ENCODE results near the gene SEPTIN5.
"Not testable (repeated sequence)": the region's sequence is repeated elsewhere in the genome, so short reads cannot be mapped to it uniquely, and the experiment has no call there.

Gene SEPTIN5

GRCh38 chr22:19721330-19722177 lies 7.3 kb downstream of the SEPTIN5 start:
- DNase-seq, result no peak

GRCh38 chr22:19722178-19722981 lies 8.1 kb downstream of the SEPTIN5 start:
- no peak for DNase-seq

GRCh38 chr22:19722982-19723231 lies 8.6 kb downstream of the SEPTIN5 start:
- no peak for DNase-seq

GRCh38 chr22:19723232-19723982 lies 9.1 kb downstream of the SEPTIN5 start, which contains the start of gene GP1BB:
GP1BB (plus strand) TSS chr22:19723539; CDS start chr22:19723570, 31 bp downstream.
- DNase-seq, result no peak

DNA sequence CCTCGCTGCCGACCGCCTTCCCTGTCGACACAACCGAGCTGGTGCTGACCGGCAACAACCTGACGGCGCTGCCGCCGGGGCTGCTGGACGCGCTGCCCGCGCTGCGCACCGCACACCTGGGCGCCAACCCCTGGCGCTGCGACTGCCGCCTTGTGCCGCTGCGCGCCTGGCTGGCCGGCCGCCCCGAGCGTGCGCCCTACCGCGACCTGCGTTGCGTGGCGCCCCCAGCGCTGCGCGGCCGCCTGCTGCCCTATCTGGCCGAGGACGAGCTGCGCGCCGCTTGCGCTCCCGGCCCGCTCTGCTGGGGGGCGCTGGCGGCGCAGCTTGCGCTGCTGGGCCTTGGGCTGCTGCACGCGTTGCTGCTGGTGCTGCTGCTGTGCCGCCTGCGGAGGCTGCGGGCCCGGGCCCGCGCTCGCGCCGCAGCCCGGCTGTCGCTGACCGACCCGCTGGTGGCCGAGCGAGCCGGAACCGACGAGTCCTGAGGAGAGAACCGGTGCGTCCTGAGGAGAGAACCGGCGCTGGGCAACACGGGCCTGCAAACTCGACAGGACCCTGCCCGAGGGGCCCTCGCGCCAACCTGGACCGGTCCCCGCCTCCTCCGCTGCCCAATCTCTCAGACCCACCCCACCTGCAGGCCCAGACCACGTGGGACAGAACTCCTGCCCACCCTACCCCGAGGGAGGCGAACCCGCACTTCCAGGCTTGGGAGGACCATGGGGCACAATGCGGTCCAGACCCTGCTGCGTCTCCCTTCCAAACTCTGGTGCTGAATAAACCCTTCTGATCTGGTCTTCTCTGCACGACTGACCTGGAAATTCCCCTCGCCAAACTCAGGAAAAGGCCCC lies 9.9 kb downstream of the SEPTIN5 start:
- DNase-seq, result no peak

DNA sequence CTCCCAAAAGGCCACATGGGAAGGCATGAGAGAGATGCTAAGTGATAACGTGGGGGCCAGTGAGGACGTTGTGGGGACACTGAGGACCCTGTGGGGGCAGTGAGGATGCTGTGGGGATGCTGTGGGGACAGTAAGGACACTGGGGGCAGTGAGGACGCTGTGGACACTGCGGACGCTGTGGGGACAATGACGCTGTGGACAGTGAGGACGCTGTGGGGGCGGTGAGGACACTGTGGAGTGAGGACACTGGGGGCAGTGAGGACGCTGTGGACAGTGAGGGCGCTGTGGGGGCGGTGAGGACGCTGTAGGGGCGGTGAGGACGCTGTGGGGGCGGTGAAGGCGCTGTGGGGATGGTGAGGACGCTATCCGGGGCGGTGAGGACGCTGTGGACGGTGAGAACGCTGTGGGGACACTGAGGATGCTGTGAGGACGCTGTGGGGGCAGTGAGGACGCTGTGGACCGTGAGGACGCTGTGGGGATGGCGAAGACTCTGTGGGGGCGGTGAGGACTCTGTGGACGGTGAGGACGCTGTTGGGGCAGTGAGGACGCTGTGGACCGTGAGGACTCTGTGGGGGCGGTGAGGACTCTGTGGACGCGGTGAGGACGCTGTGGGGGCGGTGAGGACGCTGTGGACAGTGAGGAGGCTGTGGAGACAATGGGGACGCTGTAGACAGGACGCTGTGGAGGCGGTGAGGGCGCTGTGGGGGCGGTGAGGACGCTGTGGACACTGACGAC lies 10.8 kb downstream of the SEPTIN5 start:
- DNase-seq, result no peak

- DNase-seq, result not testable (repeated sequence)
Measured at GRCh38 chr22:19726064-19726788, 11.9 kb downstream of the SEPTIN5 start.

GRCh38 chr22:19727310-19728150 lies 13.2 kb downstream of the SEPTIN5 start:
- no peak for DNase-seq

- no peak for DNase-seq
Measured at GRCh38 chr22:19728271-19728670, 14.0 kb downstream of the SEPTIN5 start.

DNA sequence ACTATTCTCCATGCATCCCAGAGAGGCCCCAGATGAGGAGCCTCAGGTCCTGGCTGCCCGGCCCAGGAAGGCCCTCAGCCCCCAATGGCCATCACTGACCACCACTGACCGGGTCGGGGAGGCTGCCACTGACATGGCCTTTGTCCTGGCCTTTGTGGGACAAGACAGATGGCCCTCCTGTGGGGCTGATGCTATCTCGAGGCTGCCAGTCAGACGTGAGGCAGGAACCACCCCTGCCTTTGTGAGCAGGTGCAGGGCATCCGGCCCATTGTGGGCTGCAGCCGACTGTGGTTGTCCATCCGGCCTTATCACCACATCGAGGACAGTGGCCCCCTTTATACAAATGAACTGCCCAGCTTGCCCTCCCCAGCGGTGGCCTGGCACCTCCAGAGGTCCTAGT lies 14.5 kb downstream of the SEPTIN5 start:
- DNase-seq, result no peak

- no peak for DNase-seq
Measured at GRCh38 chr22:19729507-19729906, 15.2 kb downstream of the SEPTIN5 start.

GRCh38 chr22:19730198-19730597 lies 15.9 kb downstream of the SEPTIN5 start:
- DNase-seq, result no peak

- DNase-seq, result peak; percentile 80 to 81
Measured at GRCh38 chr22:19730655-19731360, 16.5 kb downstream of the SEPTIN5 start.

- DNase-seq, result no peak
Measured at GRCh38 chr22:19731361-19732135, 17.2 kb downstream of the SEPTIN5 start.

DNA sequence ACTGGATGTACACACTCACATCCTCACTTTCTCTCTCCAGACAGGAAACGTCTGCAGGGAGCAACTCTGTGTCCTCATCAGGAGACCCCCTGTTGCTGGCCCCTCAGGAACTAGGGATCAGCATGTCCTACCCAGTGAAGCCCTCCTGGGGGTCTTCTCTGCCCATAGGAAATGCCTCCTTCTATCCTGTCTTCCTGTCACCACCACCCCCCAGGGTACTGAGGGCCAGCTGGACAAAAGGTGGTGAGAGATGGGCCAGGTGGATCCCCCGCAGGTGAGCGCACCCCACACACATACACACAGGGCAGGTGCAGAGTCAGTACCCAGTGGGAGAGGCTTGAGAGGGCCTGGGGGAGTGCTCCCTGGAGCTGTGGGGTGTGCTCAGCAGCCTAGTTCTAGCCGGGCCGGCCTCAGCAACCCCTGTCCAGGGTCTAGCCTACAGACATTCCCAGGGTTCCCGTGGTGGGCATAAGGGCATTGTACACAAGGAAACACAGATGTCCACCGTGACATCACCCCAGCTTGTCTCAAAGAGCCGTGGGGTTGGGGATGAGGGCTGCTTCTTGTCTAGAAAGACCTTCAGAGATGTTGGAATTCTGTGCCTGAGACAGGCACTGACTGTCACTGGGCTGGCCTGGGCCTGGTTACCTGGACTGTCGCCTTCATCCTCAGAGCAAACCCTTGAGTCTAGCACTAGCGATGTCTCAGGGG lies 18.3 kb downstream of the SEPTIN5 start:
- no peak for DNase-seq

GRCh38 chr22:19733755-19734154 lies 19.5 kb downstream of the SEPTIN5 start:
- no peak for DNase-seq

GRCh38 chr22:19734163-19734562 lies 19.9 kb downstream of the SEPTIN5 start:
- no peak for DNase-seq

DNA sequence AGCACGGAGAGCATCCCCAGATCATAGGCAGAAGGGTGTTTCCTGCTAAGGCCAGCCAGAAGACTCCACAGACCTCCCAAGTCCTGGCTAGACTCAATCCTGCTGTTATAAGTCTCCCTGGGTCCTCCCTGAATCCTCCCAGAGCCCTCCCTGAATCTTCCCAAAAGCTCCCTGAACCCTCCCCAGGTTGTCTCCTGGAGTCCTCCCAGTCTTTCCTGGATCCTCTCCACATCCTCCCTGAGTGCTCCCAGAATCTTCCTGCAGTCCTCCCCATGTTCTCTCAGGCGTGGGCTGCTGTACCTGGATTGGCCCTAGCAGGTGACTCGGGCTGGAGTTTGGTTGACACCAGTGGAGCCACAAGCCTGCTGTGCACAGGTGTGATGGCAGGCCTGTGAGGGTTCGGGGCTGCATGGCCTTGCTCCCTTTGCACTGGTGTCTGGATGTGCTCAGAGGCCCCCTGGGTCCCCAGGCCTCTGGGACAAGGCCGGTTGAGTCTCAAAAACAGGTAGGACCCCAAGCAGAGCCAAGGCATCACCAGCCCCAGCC lies 20.6 kb downstream of the SEPTIN5 start:
- DNase-seq, result no peak

Data from CD4-positive, alpha-beta T cell treated with Interleukin-4 for 1 hour (primary cell).